Subcutaneous abdominal adipose tissue (tissue), 5 donors: Measurements from ENCODE around the gene PTPRD.

Experiments
- H3K27ac ChIP-seq: one replicate; pipeline ENCODE4 v1.7.0; 2013; ENCODE audit warnings: low read depth, mild to moderate bottlenecking, inconsistent platforms, low read length, moderate library complexity
- H3K27me3 ChIP-seq, 5 donors: one replicate each; pipeline ENCODE4 v1.7.0; 2013; ENCODE audit warnings: low read length in 5 of 5, inconsistent platforms in 1 of 5; ENCODE audit not compliant: control insufficient read depth in 5 of 5, insufficient read depth in 4 of 5
- H3K36me3 ChIP-seq, 5 donors: one replicate each; pipeline ENCODE4 v1.7.0; 2013; ENCODE audit warnings: low read length in 5 of 5; ENCODE audit not compliant: control insufficient read depth in 5 of 5, insufficient read depth in 5 of 5
- H3K4me1 ChIP-seq, 5 donors: one replicate each; pipeline ENCODE4 v1.7.0; 2013; ENCODE audit warnings: low read length in 5 of 5, mild to moderate bottlenecking in 3 of 5, moderate library complexity in 1 of 5; ENCODE audit not compliant: control insufficient read depth in 5 of 5, insufficient read depth in 5 of 5
- H3K4me3 ChIP-seq, 5 donors: one replicate each; pipeline ENCODE4 v1.7.0; 2013; ENCODE audit warnings: low read length in 5 of 5, low read depth in 1 of 5
- H3K9ac ChIP-seq, 5 donors: one replicate each; pipeline ENCODE4 v1.7.0; 2013; ENCODE audit warnings: low read length in 5 of 5, mild to moderate bottlenecking in 4 of 5, moderate library complexity in 3 of 5
- H3K9me3 ChIP-seq, 5 donors: one replicate each; pipeline ENCODE4 v1.7.0; 2013; ENCODE audit warnings: low read length in 5 of 5; ENCODE audit not compliant: control insufficient read depth in 5 of 5
- donor health status: healthy.
- donor health status: healthy.
- donor health status: healthy.
- donor health status: healthy.
- donor health status: healthy.

The PTPRD gene

GRCh38 chr9:8391566-8391965, 2221.2 kb downstream of the PTPRD start:
- Histone ChIP-seq H3K4me1 (no peaks in the 10 kb centered on the region), H3K27me3 (no peaks in the 10 kb centered on the region), H3K4me3 (no peak overlapping the region), H3K27ac (no peak overlapping the region), H3K9me3 (no peaks in the 10 kb centered on the region), H3K36me3 (no peaks in the 10 kb centered on the region), H3K9ac (no peak overlapping the region)

- H3K27ac ChIP-seq = no peak overlapping the region
- no peaks in the 10 kb centered on the region for H3K9me3 ChIP-seq
- H3K9ac ChIP-seq = no peak overlapping the region
Measured at GRCh38 chr9:8391132-8391531, 2221.7 kb downstream of the PTPRD start.

GRCh38 chr9:8390571-8390970, 2222.2 kb downstream of the PTPRD start:
- Histone ChIP-seq H3K4me3 (no peak overlapping the region), H3K27me3 (no peaks in the 10 kb centered on the region), H3K9ac (no peak overlapping the region)

More at GRCh38 chr9:8391132-8391531, 2221.7 kb downstream of the PTPRD start:
- no peak overlapping the region for H3K4me3 ChIP-seq
- H3K4me1 ChIP-seq = no peaks in the 10 kb centered on the region
- H3K27me3 ChIP-seq = no peaks in the 10 kb centered on the region
- H3K36me3 ChIP-seq = no peaks in the 10 kb centered on the region

GRCh38 chr9:8389531-8389930, 2223.3 kb downstream of the PTPRD start:
- H3K27ac ChIP-seq = no peak overlapping the region
- no peaks in the 10 kb centered on the region for H3K4me1 ChIP-seq
- H3K9me3 ChIP-seq = no peaks in the 10 kb centered on the region
- H3K36me3 ChIP-seq = no peaks in the 10 kb centered on the region
- H3K9ac ChIP-seq = no peak overlapping the region
- no peak overlapping the region for H3K4me3 ChIP-seq
- no peaks in the 10 kb centered on the region for H3K27me3 ChIP-seq

More at GRCh38 chr9:8390571-8390970, 2222.2 kb downstream of the PTPRD start:
- no peaks in the 10 kb centered on the region for H3K4me1 ChIP-seq
- no peak overlapping the region for H3K27ac ChIP-seq
- no peaks in the 10 kb centered on the region for H3K9me3 ChIP-seq
- H3K36me3 ChIP-seq = no peaks in the 10 kb centered on the region

GRCh38 chr9:8388132-8388531, 2224.7 kb downstream of the PTPRD start:
- Histone ChIP-seq H3K9me3 (no peaks in the 10 kb centered on the region), H3K9ac (no peak overlapping the region), H3K36me3 (no peaks in the 10 kb centered on the region), H3K27ac (no peak overlapping the region), H3K27me3 (no peaks in the 10 kb centered on the region), H3K4me1 (no peaks in the 10 kb centered on the region), H3K4me3 (no peak overlapping the region)

GRCh38 chr9:8384091-8384490, 2228.7 kb downstream of the PTPRD start:
- H3K9ac ChIP-seq = no peak overlapping the region
- H3K36me3 ChIP-seq = no peaks in the 10 kb centered on the region
- no peak overlapping the region for H3K27ac ChIP-seq
- no peaks in the 10 kb centered on the region for H3K27me3 ChIP-seq
- H3K9me3 ChIP-seq = no peaks in the 10 kb centered on the region
- H3K4me3 ChIP-seq = no peak overlapping the region
- H3K4me1 ChIP-seq = no peaks in the 10 kb centered on the region

GRCh38 chr9:8382777-8383527, 2229.8 kb downstream of the PTPRD start:
- H3K27ac ChIP-seq = no peak overlapping the region
- H3K9me3 ChIP-seq = no peaks in the 10 kb centered on the region
- no peaks in the 10 kb centered on the region for H3K36me3 ChIP-seq
- H3K4me1 ChIP-seq = no peaks in the 10 kb centered on the region
- H3K4me3 ChIP-seq = no peak overlapping the region
- no peak overlapping the region for H3K9ac ChIP-seq
- no peaks in the 10 kb centered on the region for H3K27me3 ChIP-seq

GRCh38 chr9:8382266-8382665, 2230.5 kb downstream of the PTPRD start:
- Histone ChIP-seq H3K27me3 (no peaks in the 10 kb centered on the region), H3K9ac (no peak overlapping the region), H3K4me3 (no peak overlapping the region), H3K9me3 (no peaks in the 10 kb centered on the region), H3K4me1 (no peaks in the 10 kb centered on the region), H3K36me3 (no peaks in the 10 kb centered on the region), H3K27ac (no peak overlapping the region)

GRCh38 chr9:8381601-8382000, 2231.2 kb downstream of the PTPRD start:
- H3K27ac ChIP-seq = no peak overlapping the region
- no peaks in the 10 kb centered on the region for H3K36me3 ChIP-seq
- no peak overlapping the region for H3K4me3 ChIP-seq
- no peak overlapping the region for H3K9ac ChIP-seq
- H3K27me3 ChIP-seq = no peaks in the 10 kb centered on the region
- H3K9me3 ChIP-seq = no peaks in the 10 kb centered on the region
- H3K4me1 ChIP-seq = no peaks in the 10 kb centered on the region

GRCh38 chr9:8374471-8374870, 2238.3 kb downstream of the PTPRD start:
- H3K9ac ChIP-seq = no peak overlapping the region
- H3K27me3 ChIP-seq = no peaks in the 10 kb centered on the region
- no peaks in the 10 kb centered on the region for H3K36me3 ChIP-seq
- H3K4me3 ChIP-seq = no peak overlapping the region
- H3K9me3 ChIP-seq = no peaks in the 10 kb centered on the region
- no peak overlapping the region for H3K27ac ChIP-seq
- H3K4me1 ChIP-seq = no peaks in the 10 kb centered on the region
